Gastroesophageal sphincter (tissue), 4 donors: Measurements from ENCODE around the gene KCNE4. TPM values are rescaled to one million over a fixed set of nuclear protein-coding genes. Genes with fewer than 3 reads are reported as not detected.
A peak's percentile ranks its signal among the peaks of the same experiment; 100 is the strongest.

Experiments used
- ATAC-seq: fragments of 150-250 bp; one replicate; pipeline ENCODE4 v1.9.1; 2016; ENCODE audit warnings: mild to moderate bottlenecking, moderate library complexity
- H3K27ac ChIP-seq, 4 donors: fragments of 200-600 bp; sonication (generic) in 3 of 4; 1 replicate in 3 of 4; 2 replicates in 1 of 4; pipeline ENCODE4 v1.5.1; 2016 to 2019
- H3K27me3 ChIP-seq: fragments of 200-600 bp; sonication (generic); one replicate; pipeline ENCODE4 v1.5.1; 2019
- H3K36me3 ChIP-seq, 2 donors: fragments of 200-600 bp; sonication (generic); one replicate each; pipeline ENCODE4 v1.5.1; 2019; ENCODE audit warnings: control low read depth in 1 of 2
- H3K4me1 ChIP-seq, 3 donors: fragments of 200-600 bp; sonication (generic); 1 replicate in 2 of 3; 2 replicates in 1 of 3; pipeline ENCODE4 v1.5.1; 2016 to 2019; ENCODE audit warnings: control low read depth in 2 of 3
- H3K4me3 ChIP-seq, 2 donors: fragments of 200-600 bp; sonication (generic); one replicate each; pipeline ENCODE4 v1.5.1; 2019; ENCODE audit warnings: mild to moderate bottlenecking in 1 of 2, moderate library complexity in 1 of 2
- H3K9me3 ChIP-seq, 3 donors: fragments of 200-600 bp; sonication (generic); one replicate each; pipeline ENCODE4 v1.5.1; 2017 to 2019; ENCODE audit warnings: control low read depth in 2 of 3
- EP300 ChIP-seq: sonication (generic); formaldehyde crosslinking; IDR thresholded peaks from one replicate; pipeline ENCODE4 v1.6.1; 2017; ENCODE audit warnings: antibody characterized with exemption, mild to moderate bottlenecking
- POLR2A ChIP-seq, 2 donors: fragments of 450-650 bp; IDR thresholded peaks; one replicate each; pipeline ENCODE4 v1.6.1; 2017; ENCODE audit warnings: antibody characterized with exemption in 2 of 2, mild to moderate bottlenecking in 2 of 2, moderate library complexity in 1 of 2
- POLR2AphosphoS5 ChIP-seq: sonication (generic); formaldehyde crosslinking; IDR thresholded peaks from one replicate; pipeline ENCODE4 v1.6.1; 2017; ENCODE audit warnings: antibody characterized with exemption
- WGBS, 2 donors: methylation state at CpG; one replicate each; pipeline ENCODE4 v1.1.5; 2018; ENCODE audit warnings: low coverage in 1 of 2; 5-methylcytosine and 5-hydroxymethylcytosine counted together
- total RNA-seq, 4 donors: library from RNA; depleted of rRNA; stranded (reverse); fragments of >200 nt; gene quantifications; one replicate each; pipeline ENCODE4 v1.1.0, GENCODE V29; 2016
- TF ChIP-seq, protein P1 (sequence below), 4 experiments: fragments of 200-600 bp in 2 of 4; fragments of 450-650 bp in 2 of 4; sonication (generic) in 1 of 4; IDR thresholded peaks; one replicate each; pipeline ENCODE4 v1.5.1; 2017 to 2019; ENCODE audit warnings: antibody characterized with exemption in 4 of 4, mild to moderate bottlenecking in 2 of 4, moderate library complexity in 2 of 4

The KCNE4 gene
- total RNA-seq, 4 donors from 2014 or later = 13.0 to 24.8 (median 20.0) TPM

DNA sequence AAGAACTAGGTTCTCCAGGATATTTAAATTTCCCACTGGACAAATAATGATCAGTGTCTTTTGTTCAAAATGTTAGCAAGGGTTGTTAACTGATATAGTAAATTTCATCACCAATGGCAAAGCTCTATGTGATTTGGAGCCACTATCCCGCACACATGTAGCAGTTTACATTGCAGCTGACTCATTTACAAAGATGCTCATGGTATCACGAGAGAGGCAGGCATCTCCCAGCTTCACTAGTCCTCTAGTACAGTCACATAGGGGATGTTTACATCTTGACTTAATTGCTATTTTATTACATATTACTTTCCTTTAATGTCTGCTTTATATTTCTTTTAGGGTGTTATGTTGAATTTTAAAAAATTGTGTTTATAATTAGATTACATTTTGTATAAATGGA lies 30.7 kb downstream of the KCNE4 start:
- Histone ChIP-seq H3K4me3 (no peak overlapping the region), H3K9me3 (no peaks in the 10 kb centered on the region), H3K27ac (no peak overlapping the region), H3K36me3 (no peaks in the 10 kb centered on the region), H3K27me3 (no peaks in the 10 kb centered on the region), H3K4me1 (peaks cover 2 to 12% (median 3%) of the 10 kb centered on the region in 3 donors)
- 0% methylated on average over 2 of the region's 2 CpGs for WGBS, 2 donors
- TF ChIP-seq POLR2AphosphoS5 (no peak), POLR2A (IDR thresholded peaks at IDR 0.05) (no peak), EP300 (no peak)
- TF ChIP-seq, protein P1, sequence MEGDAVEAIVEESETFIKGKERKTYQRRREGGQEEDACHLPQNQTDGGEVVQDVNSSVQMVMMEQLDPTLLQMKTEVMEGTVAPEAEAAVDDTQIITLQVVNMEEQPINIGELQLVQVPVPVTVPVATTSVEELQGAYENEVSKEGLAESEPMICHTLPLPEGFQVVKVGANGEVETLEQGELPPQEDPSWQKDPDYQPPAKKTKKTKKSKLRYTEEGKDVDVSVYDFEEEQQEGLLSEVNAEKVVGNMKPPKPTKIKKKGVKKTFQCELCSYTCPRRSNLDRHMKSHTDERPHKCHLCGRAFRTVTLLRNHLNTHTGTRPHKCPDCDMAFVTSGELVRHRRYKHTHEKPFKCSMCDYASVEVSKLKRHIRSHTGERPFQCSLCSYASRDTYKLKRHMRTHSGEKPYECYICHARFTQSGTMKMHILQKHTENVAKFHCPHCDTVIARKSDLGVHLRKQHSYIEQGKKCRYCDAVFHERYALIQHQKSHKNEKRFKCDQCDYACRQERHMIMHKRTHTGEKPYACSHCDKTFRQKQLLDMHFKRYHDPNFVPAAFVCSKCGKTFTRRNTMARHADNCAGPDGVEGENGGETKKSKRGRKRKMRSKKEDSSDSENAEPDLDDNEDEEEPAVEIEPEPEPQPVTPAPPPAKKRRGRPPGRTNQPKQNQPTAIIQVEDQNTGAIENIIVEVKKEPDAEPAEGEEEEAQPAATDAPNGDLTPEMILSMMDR (IDR thresholded peaks at IDR 0.05) = no peak
- ATAC-seq = no peak

DNA sequence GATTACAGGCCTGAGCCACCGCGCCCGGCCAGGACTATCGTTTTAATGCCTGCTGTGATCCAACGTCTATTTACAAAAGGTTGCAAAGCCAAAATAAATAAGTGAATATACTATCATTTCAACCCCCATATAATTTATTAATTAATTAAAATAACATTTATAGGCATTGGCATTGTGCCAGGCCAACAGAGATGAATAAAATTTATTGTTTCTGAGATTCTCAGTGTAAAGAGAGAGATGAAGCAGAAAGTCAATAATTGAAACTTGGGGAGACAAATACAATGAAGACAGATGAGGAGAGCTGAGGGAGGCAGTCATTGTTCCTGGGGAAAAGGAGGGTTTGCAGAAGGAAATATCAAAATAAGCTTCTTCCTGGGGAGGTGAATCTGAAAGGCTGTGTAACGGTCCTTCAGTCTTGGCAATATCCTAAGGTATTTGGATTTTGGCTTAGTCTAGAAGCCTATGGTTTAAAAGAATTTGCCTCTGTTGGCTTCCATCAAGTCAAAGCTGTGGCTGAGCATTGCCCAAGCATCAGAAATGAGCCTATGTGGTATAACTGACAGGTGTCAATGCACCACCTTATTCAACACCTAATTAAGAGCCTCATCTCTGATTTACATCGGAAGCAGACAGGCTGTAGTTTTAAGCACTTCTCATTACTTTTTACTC lies 31.5 kb downstream of the KCNE4 start:
- Histone ChIP-seq H3K27me3 (no peaks in the 10 kb centered on the region), H3K36me3 (no peaks in the 10 kb centered on the region), H3K4me1 (peaks cover 2 to 12% (median 3%) of the 10 kb centered on the region in 3 donors), H3K27ac (no peak overlapping the region), H3K4me3 (no peak overlapping the region), H3K9me3 (no peaks in the 10 kb centered on the region)
- ATAC-seq = no peak
- TF ChIP-seq POLR2AphosphoS5 (no peak), EP300 (no peak), POLR2A (IDR thresholded peaks at IDR 0.05) (no peak)
- TF ChIP-seq, protein P1 (IDR thresholded peaks at IDR 0.05) = no peak
- 61 to 69% methylated on average over 6 to 7 of the region's 7 CpGs for WGBS, 2 donors

DNA sequence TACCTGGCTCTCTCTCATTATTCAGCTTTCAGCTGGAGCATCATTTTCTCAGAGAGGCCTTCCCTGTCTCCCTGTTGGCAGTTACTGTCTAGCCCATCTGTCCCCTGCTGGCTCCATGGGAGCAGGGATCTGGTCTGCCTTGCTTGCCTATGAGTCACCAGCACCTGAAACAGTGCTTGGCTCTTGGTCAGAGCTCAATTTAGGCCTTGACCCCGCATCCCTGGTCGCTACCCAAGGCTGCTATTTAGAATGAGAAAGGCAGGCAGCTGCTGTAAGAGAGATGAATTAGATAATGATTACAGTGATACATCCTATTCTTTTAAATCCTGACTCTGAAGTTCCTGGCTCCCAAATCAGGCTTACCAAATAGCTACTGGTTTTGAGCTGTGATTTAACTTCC lies 32.9 kb downstream of the KCNE4 start:
- H3K4me1 ChIP-seq = peaks cover 2 to 12% (median 3%) of the 10 kb centered on the region in 3 donors
- H3K27ac ChIP-seq = peak overlapping the region; percentile 22 to 50 (median 40)
- H3K36me3 ChIP-seq = no peaks in the 10 kb centered on the region
- no peaks in the 10 kb centered on the region for H3K9me3 ChIP-seq
- H3K4me3 ChIP-seq = no peak overlapping the region
- H3K27me3 ChIP-seq = no peaks in the 10 kb centered on the region
- peak; percentile 91 for ATAC-seq
- peak; percentile 75 for TF ChIP-seq POLR2AphosphoS5
- TF ChIP-seq, protein P1 (IDR thresholded peaks at IDR 0.05) = peak; percentile 8 to 34 (median 24)
- no peak for TF ChIP-seq EP300
- TF ChIP-seq POLR2A (IDR thresholded peaks at IDR 0.05) = no peak
- 20 to 53% methylated on average over 2 of the region's 2 CpGs for WGBS, 2 donors

DNA sequence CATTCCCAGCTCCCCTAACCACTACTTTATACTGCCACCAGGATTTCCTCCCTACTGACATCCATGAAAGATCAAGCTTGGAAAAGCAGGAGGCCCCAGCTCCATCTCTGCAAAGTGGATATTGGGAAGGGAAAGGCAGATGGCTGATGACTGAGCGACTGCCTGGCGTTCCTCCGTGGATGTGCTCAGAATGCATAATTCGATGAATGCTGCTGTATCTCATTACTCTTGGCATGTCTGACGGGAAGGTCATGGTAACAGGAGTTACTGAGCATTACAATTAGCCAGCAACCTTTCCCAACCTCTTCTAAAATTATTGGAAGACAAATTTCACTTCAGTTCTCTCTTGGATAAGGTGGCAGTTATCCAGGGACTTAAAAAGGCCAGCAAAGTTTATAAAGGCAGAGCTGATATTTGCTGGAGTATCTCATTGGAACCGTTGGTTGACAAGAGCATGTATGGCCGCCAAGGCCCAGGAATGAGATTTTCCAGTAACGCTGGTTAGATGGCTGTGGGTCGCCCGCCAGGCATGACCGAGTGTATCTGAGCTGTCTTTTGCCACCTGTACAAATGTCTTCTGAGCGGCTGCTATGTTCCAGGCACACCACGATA lies 34.5 kb downstream of the KCNE4 start:
- WGBS, 2 donors = 44 to 77% methylated on average over 11 to 12 of the region's 13 CpGs
- Histone ChIP-seq H3K9me3 (no peaks in the 10 kb centered on the region), H3K27me3 (no peaks in the 10 kb centered on the region), H3K4me1 (peaks cover 2 to 12% (median 3%) of the 10 kb centered on the region in 3 donors), H3K27ac (no peak overlapping the region), H3K4me3 (no peak overlapping the region), H3K36me3 (no peaks in the 10 kb centered on the region)
- ATAC-seq = no peak
- TF ChIP-seq POLR2AphosphoS5 (peak; percentile 79), EP300 (no peak), POLR2A (IDR thresholded peaks at IDR 0.05) (no peak)
- TF ChIP-seq, protein P1 (IDR thresholded peaks at IDR 0.05) = no peak

DNA sequence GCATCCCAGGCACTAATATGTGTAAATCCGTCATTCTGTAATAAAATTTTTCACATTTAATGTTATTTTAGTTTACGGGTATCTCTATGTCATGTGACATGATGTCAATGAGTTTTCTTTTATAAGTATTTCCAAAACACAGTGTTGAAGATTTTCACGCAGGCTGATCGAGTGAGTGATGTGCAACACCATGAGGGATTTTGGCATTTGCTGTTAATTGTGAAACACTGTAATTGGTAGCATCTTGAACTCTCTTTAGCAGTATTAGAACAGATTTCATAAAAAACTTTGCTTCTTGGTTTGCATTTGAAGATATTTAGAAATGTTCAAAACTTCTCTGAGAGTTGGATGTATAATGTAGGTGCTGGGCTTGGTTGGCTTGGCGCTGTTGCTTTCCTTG lies 35.5 kb downstream of the KCNE4 start:
- no peaks in the 10 kb centered on the region for H3K27me3 ChIP-seq
- no peak for ATAC-seq
- H3K4me1 ChIP-seq = peaks cover 2 to 12% (median 3%) of the 10 kb centered on the region in 3 donors
- H3K27ac ChIP-seq = no peak overlapping the region
- TF ChIP-seq POLR2AphosphoS5 (no peak), EP300 (no peak), POLR2A (IDR thresholded peaks at IDR 0.05) (no peak)
- TF ChIP-seq, protein P1 (IDR thresholded peaks at IDR 0.05) = no peak
- H3K4me3 ChIP-seq = no peak overlapping the region
- H3K9me3 ChIP-seq = no peaks in the 10 kb centered on the region
- no peaks in the 10 kb centered on the region for H3K36me3 ChIP-seq
- WGBS, 2 donors = 91 to 97% methylated on average over 4 to 5 of the region's 5 CpGs
